Aorta (tissue), 4 donors: ENCODE data around the gene RPS14. TPM values are rescaled to one million over a fixed set of nuclear protein-coding genes. Genes with fewer than 3 reads are reported as not detected.

Experiments
- polyA plus RNA-seq, 2 donors: library from polyadenylated mRNA; stranded (reverse); fragments of 200-250 nt; gene quantifications; one replicate each; pipeline ENCODE4 v1.2.3, GENCODE V29; 2013
- total RNA-seq, 2 donors: library from RNA; stranded (reverse); fragmentation: NEBNext Ultra II Directional; extraction: Animal tissue kit (Norgen Biotek cat#: 25700); gene quantifications; one replicate each; pipeline ENCODE4 v1.2.1, GENCODE V29; 2021
- donor health status: healthy with polysubstance abuse.
- donor health status: Bipolar disorder and iron deficiency.
- donor health status: DM: no; HTN: no; CAD: no.
- donor health status: DM: yes; HTN: yes; CAD: no.

Gene RPS14
- total and polyA plus RNA-seq, 4 donors: 1,419 to 6,043 (median 2,533) TPM

Other genes with a start within 250 kb of the RPS14 start
- under 1 TPM; 0.15 to 0.36 TPM for gene CAMK2A, start 160.0 kb downstream of the RPS14 start, total RNA-seq
- gene CAMK2A, start 160.0 kb downstream of the RPS14 start, polyA plus RNA-seq: under 1 TPM in 1 of 2 donors, not detected in 1; 0.13 TPM
- 1 to 10 TPM in 1 of 2 donors, under 1 TPM in 1; 0.91 to 2.7 TPM for gene ARSI, start 146.8 kb downstream of the RPS14 start, total RNA-seq
- gene ARSI, start 146.8 kb downstream of the RPS14 start, polyA plus RNA-seq: not detected
- 10 to 100 TPM; 26.2 to 27.8 TPM for gene TCOF1, start 92.0 kb downstream of the RPS14 start, total RNA-seq
- gene TCOF1, start 92.0 kb downstream of the RPS14 start, polyA plus RNA-seq: 10 to 100 TPM in 1 of 2 donors, 1 to 10 TPM in 1; 8.0 to 31.9 TPM
- gene CD74, start 36.8 kb downstream of the RPS14 start, total RNA-seq: 1,000 to 10,000 TPM in 1 of 2 donors, 100 to 1,000 TPM in 1; 677 to 1,639 TPM
- 100 to 1,000 TPM; 114 to 361 TPM for gene CD74, start 36.8 kb downstream of the RPS14 start, polyA plus RNA-seq
- gene NDST1, start 58.4 kb upstream of the RPS14 start, total RNA-seq: 100 to 1,000 TPM in 1 of 2 donors, 10 to 100 TPM in 1; 74.0 to 116 TPM
- gene NDST1, start 58.4 kb upstream of the RPS14 start, polyA plus RNA-seq: 10 to 100 TPM; 10.4 to 12.1 TPM
- gene SYNPO, start 190.9 kb upstream of the RPS14 start, total RNA-seq: 100 to 1,000 TPM; 327 to 478 TPM
- gene SYNPO, start 190.9 kb upstream of the RPS14 start, polyA plus RNA-seq: 100 to 1,000 TPM; 228 to 486 TPM
- gene MYOZ3, start 211.5 kb upstream of the RPS14 start, total RNA-seq: 10 to 100 TPM in 1 of 2 donors, 1 to 10 TPM in 1; 2.5 to 14.1 TPM
- 1 to 10 TPM; 2.0 to 2.8 TPM for gene MYOZ3, start 211.5 kb upstream of the RPS14 start, polyA plus RNA-seq